MV-4-11 (cell line): Measurements from ENCODE around the gene LTBP1.

Experiments
- DNase-seq: peaks from one replicate; lab custom pipeline; 2025; lab: John Stamatoyannopoulos, UW

LTBP1 gene

DNA sequence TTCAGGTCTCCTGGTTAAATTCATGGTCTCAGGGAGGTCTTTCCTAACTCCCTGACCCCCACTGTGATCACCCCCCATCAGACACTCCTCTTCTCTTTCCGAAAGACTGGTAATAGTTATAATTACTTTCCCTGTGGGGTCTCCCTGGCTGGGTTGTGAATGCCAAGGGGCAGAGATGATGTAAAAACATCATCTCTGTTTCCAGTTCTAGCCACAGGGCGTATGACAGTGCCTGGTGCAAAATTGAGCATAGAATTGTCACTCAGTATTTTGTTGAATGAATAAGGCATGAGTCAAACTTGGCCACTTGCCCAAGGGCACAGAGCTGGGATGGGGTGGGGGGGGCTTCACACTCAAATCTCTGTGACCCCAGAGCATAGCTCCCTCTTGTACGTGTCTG, 65.2 kb downstream of the LTBP1 start:
- DNase-seq, result no peak

DNA sequence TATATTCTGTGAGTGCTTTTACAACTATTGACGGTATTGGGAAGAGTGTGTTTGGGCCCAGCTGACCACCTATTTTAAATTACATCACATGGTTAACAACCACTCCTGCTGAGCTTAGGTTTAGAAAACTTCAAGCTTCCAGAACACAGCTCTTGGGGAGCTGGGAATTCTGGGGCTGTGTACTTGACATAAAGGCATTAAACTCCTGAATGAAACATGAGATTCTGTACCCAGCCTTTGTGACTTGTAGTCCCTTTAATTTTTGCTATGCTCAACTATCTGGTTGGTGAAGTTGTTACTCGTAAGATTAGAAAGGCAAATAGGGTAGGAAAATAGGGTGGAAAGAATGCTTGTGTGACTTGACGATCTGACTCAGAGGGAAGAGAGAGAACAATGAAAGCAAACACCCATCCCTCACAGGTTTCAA, 66.9 kb downstream of the LTBP1 start:
- no peak for DNase-seq

DNA sequence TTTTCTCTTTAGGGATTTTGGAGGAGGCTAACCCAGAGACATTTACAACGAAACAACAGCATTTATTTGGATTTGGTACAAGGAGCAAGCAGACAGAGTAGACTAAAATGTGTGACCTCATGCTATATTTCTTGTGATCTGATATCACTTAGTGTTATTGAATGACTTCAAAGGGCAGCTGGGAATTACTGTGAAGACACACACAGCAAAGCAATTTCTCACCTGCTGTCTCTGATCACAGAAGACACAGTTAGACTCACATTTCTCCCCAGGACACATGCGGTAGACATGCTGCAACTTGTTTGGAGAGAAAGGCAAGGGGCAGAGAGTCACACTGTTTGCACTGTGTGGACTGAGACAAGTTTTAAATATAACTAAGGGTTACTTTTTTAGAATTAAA, 67.5 kb downstream of the LTBP1 start:
- no peak for DNase-seq

DNA sequence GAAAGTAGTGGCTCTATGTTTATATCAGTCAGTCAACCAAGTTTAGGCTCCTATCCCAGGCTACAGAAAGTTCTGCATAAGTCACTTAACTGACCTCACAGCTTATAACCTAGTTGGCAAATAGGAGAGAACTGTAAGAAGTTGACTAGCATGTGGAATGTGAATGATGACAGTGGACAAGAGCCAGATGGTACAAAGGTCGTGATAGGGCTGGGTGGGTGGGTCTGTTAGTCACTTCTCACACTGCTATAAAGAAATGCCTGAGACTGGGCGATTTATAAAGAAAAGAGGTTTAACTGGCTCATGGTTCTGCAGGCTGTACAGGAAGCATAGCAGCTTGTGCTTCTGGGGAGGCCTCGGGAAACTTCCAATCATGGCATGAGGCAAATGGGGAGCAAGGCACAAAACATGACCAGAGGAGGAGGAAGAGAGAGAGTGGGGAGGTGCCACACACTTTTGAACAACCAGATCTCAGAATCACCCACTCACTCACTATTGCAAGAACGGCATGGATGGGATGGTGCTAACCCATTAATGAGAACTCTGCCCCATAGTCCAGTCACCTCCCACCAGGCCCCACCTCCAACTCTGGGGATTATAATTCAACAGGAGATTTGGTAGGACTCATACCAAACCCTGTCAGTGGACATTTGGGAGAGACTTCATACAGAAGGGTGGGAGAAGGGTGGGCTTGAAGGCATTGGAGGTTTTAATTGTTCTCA, 68.8 kb downstream of the LTBP1 start:
- no peak for DNase-seq

DNA sequence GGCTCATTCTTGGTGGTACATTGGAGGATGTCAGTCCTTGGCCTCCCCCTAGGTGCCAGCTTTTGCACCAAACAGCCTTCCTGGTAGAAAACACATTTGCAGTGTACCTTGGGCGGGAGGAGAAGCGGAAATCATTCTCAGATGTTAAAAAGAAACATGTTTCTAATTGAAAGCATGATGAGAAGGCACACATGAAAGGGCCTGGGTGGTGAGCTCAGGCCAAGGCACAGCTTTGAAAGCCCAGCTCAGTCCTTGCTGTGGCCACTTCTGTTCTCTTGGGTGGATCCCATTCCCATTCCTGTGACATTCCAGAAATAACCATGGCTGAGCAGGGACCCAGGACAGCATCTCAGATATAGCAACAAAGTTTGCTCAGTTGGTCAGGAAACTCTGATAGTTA, 71.5 kb downstream of the LTBP1 start:
- no peak for DNase-seq

DNA sequence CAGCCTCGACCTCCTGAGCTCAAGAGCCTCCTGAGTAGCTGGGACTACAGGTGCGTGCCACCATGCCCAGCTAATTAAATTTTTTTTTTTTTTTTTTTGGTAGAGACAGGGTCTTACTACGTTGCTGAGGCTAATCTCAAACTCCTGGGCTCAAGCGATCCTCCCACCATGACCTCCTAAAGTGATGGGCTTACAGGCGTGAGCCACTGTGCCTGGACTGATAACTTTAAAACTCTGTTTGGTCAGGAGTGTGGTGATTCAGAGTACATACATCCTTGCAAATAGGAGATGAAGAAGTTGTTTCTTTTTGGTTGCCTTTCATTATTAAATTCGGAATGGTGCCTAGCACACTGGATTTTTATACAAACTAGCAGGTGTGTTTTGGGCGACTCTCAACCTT, 73.0 kb downstream of the LTBP1 start:
- DNase-seq, result no peak

DNA sequence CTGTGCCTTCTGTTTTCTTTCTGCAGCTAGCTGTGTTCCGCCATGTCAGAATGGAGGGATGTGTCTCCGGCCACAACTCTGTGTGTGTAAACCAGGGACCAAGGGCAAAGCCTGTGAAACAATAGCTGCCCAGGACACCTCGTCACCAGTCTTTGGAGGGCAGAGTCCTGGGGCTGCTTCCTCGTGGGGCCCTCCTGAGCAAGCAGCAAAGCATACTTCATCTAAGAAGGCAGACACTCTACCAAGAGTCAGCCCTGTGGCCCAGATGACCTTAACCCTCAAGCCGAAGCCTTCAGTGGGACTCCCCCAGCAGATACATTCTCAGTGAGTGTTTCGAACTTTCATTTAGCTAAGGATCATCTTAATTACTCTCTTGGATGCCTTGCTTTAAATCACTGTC, 74.1 kb downstream of the LTBP1 start:
- DNase-seq, result no peak

DNA sequence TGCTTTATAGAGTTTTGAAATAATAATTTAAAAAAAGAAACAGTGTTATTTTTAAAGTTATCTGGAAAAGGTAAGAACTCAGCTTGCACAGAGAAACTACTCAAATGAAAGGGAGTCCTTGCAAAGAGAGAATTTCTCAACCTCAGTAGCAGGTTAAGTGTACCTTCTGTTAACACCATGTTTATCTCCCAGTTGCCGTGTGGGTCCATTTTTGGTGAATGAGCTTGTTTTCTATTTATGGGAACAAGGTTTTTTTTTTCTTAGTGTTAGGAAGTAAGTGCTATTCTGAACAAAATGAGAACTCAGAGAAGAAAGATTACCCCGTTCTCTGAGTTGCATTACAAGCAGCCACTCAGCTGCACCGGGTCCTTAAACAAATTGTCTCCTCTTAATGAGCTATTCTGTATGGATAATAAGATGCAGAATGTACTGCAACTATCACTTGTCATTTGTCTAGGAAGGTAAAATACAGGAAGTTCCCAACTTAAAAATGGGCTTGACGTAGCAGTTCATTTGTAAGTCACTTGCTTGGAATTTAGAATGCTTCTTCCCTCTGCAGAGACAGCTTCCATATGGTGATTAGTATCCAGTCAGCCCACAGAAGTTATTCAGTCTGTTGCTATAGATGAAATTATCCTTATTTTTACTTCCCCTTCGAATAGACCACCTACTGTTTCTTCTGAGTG, 74.9 kb downstream of the LTBP1 start:
- DNase-seq, result no peak

DNA sequence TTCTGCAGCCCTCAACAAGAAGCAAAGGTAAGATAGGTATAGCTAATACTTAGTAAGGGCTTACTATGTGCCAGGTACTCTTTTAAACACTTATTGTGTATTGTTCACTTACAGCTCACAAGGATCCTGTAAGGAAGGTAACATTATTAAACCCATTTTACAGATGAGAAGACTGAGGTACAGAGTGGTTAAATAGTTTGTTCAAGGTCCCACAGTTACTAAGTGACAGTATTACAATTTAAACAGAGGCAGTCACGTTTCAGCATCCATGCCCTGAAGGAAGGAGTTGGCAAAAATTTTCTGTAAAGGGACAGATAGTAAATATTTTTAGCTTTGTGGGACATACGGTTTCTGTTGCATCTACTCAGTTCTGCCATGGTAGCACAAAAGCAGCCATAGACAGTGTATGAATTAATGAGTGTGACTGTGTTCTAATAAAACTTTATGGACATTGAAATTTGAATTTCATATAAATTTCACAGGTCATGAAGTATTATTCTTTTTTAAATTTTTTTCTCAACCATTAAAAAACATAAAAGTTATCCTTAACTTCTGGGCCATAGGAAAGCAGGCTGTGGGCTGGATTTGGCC, 75.7 kb downstream of the LTBP1 start:
- DNase-seq, result no peak

DNA sequence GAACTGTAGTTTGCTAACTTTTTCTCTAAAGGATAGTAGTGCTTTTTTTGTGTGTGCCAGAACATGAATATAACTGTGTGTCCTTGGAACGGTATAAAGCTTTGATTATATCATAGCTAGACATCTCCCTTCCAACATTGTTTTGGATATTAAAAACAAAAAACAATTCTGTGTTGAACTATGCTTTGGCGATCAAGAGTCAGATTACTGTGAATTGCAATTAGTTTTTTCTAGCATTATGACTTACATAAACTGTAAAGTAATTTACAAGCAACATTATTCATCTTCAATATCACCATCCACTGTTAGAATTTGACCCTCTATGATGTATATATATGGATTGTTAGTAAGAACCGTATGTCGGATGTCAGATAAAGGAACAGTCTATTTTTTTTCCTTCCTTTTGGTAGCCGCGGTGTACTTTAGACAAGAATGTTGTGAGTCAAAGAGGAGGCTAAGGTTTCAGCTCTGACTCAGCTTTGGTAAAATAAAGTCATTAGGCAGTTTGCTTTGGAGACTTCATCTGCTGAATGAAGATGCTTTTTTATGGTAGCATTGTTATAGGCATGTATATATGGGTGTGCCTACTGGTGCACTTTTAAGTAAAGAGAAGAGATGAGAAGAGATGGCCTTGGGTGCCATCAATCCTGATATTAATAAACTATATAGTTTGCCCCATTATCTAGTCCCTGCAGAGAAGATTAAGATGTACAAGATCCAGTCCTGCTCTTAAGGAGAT, 76.4 kb downstream of the LTBP1 start:
- DNase-seq, result no peak

DNA sequence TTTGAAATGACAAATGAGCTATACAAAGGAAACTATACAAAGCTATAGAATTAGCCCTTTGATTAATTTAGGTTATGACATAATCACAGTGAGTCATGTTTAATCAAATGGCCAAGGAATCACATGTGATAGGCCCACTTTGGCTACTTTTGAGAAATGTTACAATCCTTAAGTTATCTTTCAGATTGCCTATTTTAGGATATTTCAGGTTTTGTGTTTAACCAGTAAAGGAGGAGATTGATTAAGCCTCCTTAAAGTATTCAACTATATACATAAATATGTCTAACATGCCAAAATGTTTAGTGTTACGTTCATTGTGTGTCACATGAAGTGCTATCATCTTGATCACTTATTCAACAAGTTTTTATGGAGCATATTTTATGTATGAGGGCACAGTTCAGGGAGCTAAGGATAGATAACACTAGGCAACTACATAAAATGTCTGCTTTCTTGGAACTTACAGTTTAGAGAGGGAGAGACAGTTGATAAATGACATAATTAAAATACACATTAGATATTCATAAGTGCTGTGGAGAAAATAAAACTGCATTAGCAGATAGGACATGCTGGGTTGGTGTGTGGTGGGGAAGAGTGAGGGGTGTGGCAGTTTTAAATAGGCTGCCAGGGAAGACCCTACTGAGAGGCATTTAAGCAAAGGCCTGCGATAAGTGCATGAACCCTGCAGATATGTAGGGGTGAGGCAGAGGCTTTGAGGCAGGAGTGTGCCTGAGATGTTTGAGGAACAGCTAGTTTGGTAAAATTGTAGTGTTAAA, 77.2 kb downstream of the LTBP1 start:
- no peak for DNase-seq

DNA sequence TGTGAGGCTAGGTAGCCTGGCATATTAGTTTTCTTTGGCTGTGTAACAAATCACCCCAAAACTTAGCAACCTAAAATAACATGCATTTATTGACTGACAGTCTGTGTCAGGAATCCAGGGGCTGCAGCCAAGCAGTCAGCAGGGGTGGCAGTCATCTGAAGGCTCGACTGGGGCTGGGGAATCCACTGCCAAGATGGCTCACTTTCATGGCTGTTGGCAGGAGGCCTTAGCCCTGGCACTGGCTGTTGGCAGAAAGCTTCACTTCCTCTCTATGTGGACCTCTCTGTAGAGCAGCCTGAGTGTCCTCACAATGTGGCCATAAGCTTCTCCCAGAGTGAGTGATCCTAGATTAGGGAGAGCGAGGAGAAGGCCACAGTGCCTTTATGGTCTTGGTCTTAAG, 78.0 kb downstream of the LTBP1 start:
- peak; percentile 3 for DNase-seq

DNA sequence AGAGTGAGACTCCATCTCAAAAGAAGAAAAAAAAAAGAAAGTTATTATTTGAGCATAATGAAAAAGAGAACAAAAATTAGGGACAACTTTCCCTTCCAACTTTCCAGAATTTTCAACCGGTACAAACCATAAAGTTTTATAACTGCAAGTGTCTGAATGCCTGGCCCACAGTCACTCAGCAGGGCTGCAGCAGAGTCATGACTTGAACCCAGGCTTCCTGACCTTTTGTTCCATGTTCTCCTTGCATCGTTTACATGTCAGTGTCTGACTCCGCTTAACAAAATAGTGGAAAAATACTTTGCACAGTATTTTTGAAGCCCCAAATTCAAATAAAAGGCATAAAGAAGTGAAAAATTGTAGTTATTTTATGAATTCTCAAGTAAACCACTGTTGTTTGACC, 82.7 kb downstream of the LTBP1 start:
- DNase-seq, result no peak

DNA sequence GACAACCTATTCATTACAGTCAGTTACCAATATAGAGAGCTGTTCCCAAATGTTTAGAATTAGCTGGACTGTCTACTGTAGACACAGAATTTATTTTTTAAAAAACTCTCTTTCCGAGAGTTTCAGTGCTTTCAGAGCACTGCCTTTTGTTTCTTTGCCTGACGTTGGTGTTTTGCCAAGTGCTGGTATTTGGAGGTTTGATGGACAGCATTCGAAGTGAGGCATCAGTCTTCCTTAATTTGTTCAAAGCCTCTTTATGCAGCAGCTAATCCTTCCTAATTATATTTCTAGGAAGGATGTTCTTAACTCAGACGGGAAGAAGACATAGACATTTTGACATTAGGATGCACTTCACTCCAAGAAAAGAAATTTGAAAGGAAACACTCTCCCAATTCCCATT, 83.2 kb downstream of the LTBP1 start:
- no peak for DNase-seq

DNA sequence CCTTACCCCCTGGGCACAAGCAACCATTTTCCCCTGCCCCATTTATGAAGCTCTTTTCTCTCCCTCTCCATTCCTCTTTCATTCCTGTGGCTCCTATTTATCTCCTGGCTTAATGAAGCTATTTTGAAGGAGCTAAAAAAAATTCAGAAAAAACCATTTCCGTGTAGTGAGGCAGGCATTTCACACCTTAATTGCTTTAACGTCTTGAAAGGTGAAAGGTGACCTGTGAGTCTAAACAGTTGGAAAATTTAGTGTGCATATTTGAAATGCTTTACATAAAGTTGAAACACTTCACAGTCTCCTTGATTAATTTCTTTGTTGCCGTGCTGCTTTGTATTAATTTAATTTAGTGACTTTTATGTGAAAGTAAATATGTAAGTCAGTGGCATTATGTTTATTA, 83.6 kb downstream of the LTBP1 start:
- no peak for DNase-seq

DNA sequence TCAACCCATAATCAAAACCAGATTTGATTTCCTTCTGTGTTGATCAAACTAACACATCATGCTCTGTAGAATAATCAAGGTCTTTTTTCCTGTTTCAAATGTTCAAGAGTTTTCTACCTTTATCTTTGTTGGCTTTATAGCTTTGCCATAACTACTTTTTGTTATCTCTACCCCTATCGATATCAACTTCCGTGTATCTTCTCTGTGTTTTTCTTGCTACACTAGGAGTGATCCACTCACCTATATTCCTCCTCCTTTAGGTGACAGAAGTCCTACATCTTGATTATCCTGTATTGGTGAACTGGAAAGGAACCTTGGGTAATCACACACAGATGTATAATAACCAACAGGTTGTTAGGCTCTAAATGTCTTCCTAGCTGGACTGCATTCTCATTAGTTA, 85.5 kb downstream of the LTBP1 start:
- no peak for DNase-seq

DNA sequence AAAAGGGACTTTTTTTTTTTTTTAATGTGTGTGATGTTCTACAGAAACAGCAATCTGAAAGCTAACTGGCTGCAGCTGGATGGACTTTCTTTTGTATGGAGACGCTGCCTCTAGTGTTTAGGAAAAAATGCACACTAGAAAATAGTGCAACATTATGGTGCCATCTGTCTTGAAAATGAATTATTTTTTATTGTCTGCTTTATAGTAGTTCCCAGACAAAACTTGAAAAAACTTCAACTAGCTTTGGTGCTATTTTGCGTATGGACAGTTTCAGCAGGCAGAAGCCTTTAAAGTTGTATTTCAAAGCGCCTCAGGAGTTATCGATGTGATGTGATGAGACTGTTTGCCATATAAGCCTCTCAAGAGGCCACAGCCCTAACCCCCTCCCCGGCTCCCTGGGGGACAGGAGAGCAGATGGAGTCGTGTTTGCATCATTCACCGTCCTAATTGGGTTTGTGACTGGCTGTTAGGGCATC, 86.9 kb downstream of the LTBP1 start:
- peak; percentile 21 for DNase-seq

DNA sequence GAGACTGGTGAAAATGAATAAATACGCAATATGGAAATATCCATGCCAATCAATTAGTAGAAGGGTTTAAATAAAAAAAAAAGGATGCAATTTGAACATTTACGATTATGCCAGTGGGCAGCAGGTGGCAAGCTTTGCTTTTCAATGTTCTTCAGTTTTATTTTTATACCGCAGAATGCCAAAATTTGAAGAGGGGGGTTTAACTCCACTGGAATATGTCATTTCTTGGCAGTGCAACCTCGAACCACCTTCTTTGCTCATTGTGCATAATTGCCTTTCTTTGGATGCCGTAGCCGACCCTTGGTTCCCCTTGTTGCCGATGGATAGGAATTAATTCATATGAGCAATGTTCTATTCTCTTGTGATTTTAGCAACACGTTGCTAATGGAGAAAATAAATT, 88.0 kb downstream of the LTBP1 start:
- peak; percentile 16 for DNase-seq

DNA sequence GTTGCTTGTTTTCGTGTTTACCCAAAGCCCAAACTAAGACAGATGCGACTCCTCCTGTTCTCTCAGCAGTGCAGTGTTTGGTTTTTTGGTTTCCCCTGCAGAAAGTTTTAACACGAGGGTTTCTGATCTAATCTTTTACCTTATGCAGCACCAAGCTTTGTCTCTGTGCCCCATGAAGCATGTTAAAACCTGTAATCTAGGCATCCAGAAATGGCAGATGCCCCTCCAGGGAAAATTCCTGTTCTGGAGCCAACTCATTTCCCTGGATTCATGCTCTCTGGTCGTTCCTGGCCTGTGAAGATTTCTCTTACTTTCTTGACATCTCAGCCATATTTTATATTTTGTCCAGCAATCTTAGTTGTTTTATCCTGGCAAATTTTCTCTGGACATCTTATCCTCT, 91.5 kb downstream of the LTBP1 start:
- DNase-seq, result no peak

DNA sequence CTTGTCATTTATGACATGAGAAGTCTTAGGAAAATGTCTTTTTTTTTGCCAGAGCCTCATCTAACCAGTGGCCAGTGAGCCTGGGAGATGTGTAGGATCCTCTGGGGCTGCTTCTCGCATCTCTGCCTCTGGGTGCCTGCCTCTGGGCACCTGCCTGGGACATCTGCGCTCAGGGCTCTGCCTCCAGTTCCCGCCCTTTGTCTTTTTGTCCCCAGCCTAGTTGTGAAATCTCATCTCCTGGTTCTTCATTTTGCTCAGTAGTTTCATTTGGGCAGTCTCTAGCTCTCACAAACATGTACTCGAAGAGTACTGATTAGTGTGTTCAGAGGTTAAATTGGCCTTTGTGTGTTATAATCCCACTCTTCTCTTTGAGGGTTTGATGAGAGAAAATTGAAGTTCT, 92.0 kb downstream of the LTBP1 start:
- peak; percentile 45 for DNase-seq

DNA sequence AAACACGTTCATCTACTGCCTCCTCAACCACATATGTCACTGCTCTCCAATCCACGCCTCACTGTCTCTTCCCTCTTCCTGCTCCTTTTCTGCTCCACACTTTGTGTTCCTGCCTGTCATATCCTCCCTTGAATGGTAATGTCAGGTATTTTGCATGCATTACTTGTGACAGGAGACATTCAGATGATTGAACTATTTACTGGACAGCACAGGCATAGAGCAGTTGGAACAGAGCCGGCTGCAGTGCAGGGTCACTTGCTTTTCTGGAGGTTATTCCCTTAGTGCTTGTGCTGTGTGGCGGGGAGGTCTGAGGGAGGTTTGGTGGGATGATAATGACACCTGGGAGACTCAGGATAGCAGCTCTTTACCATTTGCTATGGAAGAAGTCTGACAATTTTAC, 93.8 kb downstream of the LTBP1 start:
- DNase-seq, result no peak

DNA sequence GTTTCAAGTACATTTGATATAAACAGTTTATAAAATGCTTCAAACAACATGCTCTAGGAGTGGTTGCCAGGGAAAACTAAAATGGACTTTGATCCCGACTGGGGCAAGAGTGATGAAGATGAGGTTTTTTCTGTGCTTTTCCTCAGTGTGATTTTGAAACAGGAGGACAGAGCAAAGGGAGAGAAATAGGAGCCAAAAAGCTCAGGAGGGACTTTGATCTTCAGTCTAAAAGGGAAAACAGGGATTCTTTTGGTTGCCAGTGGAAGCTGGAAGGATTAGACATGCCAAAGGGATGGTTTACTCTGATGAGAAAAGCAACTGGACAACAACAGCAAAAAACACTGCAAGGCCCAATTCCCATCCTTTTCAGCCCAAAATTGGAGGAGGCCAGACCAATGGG, 95.5 kb downstream of the LTBP1 start:
- DNase-seq, result no peak
